ENCODE data around the gene GLT6D1.
"Not testable (repeated sequence)": the region's sequence is repeated elsewhere in the genome, so short reads cannot be mapped to it uniquely, and the experiment has no call there.

The GLT6D1 gene

DNA sequence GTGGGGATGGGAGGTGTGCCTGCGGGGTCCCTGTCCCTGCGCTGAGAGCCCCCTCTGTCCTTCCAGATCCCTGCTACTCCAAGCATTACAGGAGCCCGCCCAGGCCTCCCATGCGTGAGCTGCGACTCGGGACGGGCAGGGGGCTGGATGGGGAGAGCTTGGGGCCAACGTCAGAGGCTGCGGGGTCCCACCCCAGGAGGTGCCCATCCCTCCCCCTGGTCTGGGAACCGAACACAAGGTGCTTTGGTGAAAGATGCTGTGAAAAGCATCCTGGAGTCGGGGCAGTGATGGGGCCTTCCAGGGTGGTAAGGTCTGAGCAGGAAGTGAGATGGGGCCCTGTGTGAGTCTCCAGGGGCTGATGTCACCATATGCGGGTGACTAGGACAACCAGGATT lies 26.5 kb upstream of the GLT6D1 start:
- no peak for DNase-seq (ENCODE audit: low read depth, low spot score)

GRCh38 chr9:135664801-135665794 lies 25.8 kb upstream of the GLT6D1 start:
- DNase-seq (ENCODE audit: low read depth, low spot score) = no peak

- no peak for DNase-seq (ENCODE audit: low read depth, low spot score)
Observed at GRCh38 chr9:135664266-135664665, 24.9 kb upstream of the GLT6D1 start.

GRCh38 chr9:135663857-135664256 lies 24.5 kb upstream of the GLT6D1 start:
- no peak for DNase-seq (ENCODE audit: low read depth, low spot score)

DNA sequence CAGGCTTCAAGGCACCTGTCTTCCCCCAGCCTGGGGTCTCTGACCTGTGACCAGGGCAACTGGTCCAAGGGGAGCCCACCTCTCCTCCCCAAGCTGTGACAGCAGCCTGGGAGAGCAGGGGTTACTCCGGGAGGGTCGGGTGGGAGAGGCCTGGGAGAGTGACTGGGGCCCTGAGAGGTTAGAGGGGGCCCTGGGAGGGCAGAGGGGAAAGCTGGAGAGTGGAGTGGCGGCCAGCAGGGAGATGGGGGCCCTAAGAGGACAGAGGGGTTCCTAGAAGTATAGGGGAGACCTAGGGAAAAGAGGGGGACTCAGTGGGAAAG lies 24.1 kb upstream of the GLT6D1 start:
- DNase-seq (ENCODE audit: low read depth, low spot score) = no peak

DNA sequence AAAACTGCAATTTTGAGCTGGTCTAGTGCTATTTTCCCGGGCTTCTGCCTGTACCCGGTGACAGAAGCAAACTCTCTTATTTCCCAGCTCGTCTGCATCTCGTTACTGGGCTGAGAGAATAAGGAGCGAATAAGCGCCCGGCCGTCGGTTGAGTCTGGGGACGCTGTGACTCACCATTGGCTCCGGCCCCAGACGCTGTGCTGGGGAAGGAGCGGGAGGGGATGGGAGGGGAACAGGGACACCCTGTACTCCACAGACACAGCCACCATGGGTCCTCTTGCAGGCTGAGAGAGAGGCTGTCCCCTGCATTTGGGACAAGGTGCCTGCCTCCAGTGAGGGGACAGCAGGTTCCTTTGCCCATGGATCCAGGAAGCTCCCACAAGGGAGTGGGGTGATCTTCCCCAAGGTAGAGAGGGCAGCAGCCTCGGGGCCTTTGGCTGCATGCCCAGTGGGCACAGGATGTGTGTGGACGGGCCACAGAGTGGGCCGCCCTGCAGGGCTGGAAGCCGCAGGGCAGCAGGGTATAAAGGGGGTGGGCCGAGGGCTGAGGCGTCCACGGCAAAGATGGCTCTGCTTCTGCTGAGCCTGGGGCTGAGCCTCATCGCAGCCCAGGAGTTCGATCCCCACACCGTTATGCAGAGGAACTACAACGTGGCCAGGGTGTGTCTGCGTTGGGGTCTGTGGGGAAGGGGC lies 23.6 kb upstream of the GLT6D1 start, which contains the start of gene LCN9:
Gene LCN9, plus strand, starts transcription at position 552 of the 693 bp plus-strand sequence. Its CDS starts 13 bp downstream, at position 565.
- DNase-seq (ENCODE audit: low read depth, low spot score) = no peak

DNA sequence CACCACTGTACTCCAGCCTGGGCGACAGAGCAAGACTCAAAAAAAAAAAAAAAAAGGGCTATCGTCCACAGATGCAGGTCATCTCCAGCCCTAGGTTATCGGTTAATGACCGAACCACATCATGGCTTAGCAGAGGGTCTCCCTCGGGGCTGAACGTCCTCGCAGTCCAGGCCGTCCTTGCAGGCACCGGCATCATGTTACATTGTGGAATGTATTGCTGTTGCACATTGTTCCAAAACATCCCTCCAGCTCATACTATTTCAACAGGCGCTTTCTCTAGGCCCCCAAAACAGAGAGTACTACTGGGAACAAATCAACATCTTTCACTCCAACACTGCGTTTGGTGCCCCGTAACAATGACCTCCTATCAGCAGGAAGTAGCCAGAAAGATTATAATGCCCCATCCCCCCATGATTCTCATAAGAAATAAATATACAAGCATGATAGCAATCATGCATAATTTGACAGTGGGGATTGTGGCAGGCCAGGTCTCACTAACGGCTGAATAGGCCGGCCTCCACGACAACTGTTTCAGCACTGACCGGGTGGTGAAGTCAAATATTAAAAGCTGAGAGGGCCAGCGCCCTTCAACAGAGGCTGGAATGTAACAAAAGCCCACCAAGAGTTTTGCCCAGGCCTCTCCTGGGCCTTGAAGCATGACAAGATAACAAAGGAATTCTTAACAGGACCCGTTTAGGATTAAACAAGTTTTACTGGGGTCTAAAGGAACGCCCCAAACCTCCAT lies 22.6 kb upstream of the GLT6D1 start:
- DNase-seq (ENCODE audit: low read depth, low spot score) = no peak

- DNase-seq (ENCODE audit: low read depth, low spot score) = no peak
Observed at GRCh38 chr9:135660407-135660806, 21.1 kb upstream of the GLT6D1 start.

- no peak for DNase-seq (ENCODE audit: low read depth, low spot score)
Observed at GRCh38 chr9:135659252-135659651, 19.9 kb upstream of the GLT6D1 start.

DNA sequence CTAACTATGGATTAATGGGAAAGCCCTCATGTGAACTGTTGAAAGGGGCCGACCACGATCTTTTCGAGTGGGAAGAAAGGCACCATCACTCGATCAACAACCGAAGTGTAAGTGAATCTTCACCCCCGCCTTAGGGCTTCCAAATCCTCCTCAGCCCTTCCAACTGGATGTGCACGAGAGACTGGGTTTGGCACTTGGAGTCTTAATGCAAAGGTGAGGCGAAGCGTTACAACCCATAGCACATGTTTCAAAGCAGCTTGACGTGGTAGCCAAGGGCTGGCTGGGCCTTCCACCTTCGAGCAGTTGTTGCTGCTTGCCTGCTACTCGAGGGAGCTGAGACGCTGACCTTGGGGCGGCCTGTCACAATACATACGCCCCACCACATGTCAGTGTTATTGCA lies 18.1 kb upstream of the GLT6D1 start:
- no peak for DNase-seq (ENCODE audit: low read depth, low spot score)

DNA sequence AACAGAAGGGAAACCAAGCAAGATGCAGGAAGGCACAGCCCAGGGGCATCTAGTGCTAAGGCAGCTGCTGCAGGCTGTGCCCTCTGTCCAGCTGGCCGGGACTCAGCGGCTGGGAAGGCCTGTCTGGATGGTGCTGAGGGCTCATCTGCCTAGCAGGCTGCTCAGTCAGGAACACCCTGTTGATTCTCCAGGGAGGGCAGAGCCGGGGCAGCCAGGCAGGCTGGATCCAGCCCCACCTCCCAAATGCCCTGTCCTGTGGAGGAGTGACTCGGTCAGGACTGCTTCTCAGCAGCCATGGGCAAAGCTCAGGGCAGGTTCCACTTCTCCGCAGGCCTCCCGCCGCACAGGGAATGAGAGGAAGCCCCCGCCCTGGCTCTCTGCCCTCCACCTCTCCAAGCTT lies 16.0 kb upstream of the GLT6D1 start:
- DNase-seq (ENCODE audit: low read depth, low spot score) = no peak

- DNase-seq (ENCODE audit: low read depth, low spot score) = no peak
Observed at GRCh38 chr9:135650408-135650807, 11.1 kb upstream of the GLT6D1 start.

GRCh38 chr9:135649508-135649907 lies 10.2 kb upstream of the GLT6D1 start:
- no peak for DNase-seq (ENCODE audit: low read depth, low spot score)

GRCh38 chr9:135648494-135649410 lies 9.4 kb upstream of the GLT6D1 start:
- no peak for DNase-seq (ENCODE audit: low read depth, low spot score)

GRCh38 chr9:135647884-135648283 lies 8.5 kb upstream of the GLT6D1 start:
- no peak for DNase-seq (ENCODE audit: low read depth, low spot score)

DNA sequence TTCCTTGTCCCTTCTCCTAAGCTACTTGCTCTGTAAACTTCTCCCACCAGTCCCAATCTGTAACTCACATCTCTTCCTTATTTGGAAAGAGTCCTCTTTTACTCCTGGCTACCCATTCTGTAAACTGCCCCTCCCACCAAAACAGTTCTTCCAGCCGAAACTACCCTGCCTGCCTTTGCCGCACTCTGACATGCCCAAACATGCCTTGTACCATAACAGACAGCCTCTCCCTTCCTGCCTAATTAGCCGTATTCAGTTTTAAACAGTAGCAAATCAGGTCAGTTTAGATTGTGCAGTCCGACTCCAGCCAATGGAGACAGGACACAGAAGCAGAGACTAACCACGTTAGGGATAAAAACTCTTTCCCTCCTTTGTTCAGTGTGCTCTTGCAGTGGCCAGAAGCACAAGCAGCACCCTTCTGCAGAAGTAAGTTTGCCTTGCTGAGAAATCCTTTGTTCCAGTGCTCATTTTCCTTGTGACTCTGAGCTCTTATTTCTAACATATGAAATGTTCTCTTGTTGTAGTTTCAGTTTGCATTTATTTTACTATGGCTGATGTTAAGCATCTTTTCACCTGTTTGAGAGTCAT lies 5.4 kb upstream of the GLT6D1 start:
- no peak for DNase-seq (ENCODE audit: low read depth, low spot score)

DNA sequence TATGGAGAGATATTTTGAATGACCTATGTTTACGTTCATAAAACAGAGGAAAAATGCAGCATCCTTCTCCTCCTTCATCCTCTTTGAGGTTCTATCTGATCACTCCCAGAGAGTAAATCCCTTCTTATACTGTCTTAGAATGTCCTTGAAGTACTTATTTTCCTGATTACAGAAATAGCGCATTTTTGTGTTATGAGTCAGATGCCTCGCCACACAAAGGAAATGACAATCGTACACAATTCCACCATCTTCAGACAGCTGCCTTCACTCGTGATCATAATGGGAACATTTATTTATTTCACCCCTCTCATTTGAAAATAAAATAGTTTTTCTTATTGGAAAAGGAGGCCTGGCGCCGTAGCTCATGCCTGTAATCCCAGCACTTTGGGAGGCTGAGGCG lies 2.4 kb upstream of the GLT6D1 start:
- DNase-seq (ENCODE audit: low read depth, low spot score) = no peak

- DNase-seq (ENCODE audit: low read depth, low spot score) = no peak
Observed at GRCh38 chr9:135641047-135641446, 1.7 kb upstream of the GLT6D1 start.

DNA sequence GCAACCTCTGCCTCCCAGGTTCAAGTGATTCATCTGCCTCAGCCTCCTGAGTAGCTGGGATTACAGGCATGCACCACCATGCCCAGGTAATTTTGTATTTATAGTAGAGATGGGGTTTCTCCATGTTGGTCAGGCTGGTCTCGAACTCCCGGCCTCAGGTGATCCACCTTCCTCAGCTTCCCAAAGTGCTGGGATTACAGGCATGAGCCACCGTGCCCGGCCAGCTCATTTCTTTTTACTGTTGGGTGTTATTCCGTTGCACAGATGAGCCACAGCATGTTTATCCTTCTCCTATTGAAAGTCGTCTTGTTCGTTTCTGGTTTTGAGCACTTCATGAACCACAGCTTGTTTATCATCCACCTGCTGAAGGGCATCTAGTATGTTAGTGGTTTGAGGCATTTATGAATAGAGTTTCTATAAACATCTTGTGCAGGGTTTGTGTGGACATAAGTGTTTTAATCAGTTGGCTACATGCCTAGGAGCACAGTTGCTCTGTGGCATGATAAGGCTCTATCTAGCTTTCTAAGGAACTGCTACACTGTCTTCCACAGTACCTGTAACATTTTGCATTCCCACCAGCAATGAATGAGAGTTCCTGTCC lies 2.3 kb downstream of the GLT6D1 start:
- not testable (repeated sequence) for DNase-seq (ENCODE audit: low read depth, low spot score)

- no peak for DNase-seq (ENCODE audit: low read depth, low spot score)
Observed at GRCh38 chr9:135632841-135633240, 6.5 kb downstream of the GLT6D1 start.

All from iPS DF 19.7 (cell line).